HCT116 (cell line): ENCODE data around the gene SBF2. TPM values are rescaled to one million over a fixed set of nuclear protein-coding genes. Genes with fewer than 3 reads are reported as not detected.

Experiments used
- ATAC-seq: fragments of 200-7000 bp; cut with Tn5 transposase; 2 replicates; pipeline ENCODE4 v1.9.1; 2020; ENCODE audit warnings: mild to moderate bottlenecking, moderate library complexity
- BruUV-seq: library from RNA; stranded (reverse); fragments of 400-500 nt; replicated peaks from 2 replicates; lab custom pipeline; 2021; lab: Mats Ljungman, UMichigan
- CTCF ChIA-PET: fragments of 300-600 bp; sonication (Branson Sonifier 250); formaldehyde crosslinking; loops from one replicate; lab custom pipeline; 2021; ENCODE audit warnings: antibody characterized with exemption; lab: Charles Lee
- POLR2A ChIA-PET: fragments of 300-600, 350-600 bp; sonication (Branson Sonifier 250); formaldehyde crosslinking; loops from one replicate; lab custom pipeline; 2021; ENCODE audit warnings: antibody characterized with exemption; lab: Charles Lee
- RAD21 ChIA-PET, 2 experiments: fragments of 300-600 bp; sonication (Branson Sonifier 250); formaldehyde crosslinking; loops; one replicate each; lab custom pipeline; 2023; ENCODE audit warnings: low total read pairs in 2 of 2; ENCODE audit not compliant: uncharacterized antibody in 2 of 2, unreplicated experiment in 2 of 2, low non-redundant PET in 1 of 2; lab: Charles Lee
- DNase-seq: peaks from one replicate; pipeline ENCODE4 v3.0.0-alpha.2; 2010; ENCODE audit warnings: low read depth, low spot score
- H2AFZ ChIP-seq: fragments of 200-600 bp; shearing (Covaris generic), sonication (generic); 2 replicates; pipeline ENCODE4 v1.6.1; 2017; ENCODE audit warnings: low read depth, mixed run types, mixed read lengths, antibody characterized with exemption, low read length; ENCODE audit not compliant: poor library complexity, severe bottlenecking
- H3K27ac ChIP-seq: 2 replicates; pipeline ENCODE4 v1.5.1; 2012; ENCODE audit warnings: low read depth, low read length
- H3K27me3 ChIP-seq: fragments of 200-600 bp; sonication (generic); 2 replicates; pipeline ENCODE4 v1.6.1; 2016; ENCODE audit warnings: mixed run types, low read length, mixed read lengths; ENCODE audit not compliant: insufficient read depth
- H3K36me3 ChIP-seq, 2 experiments: fragments of 200-500 bp in 1 of 2; fragments of 200-600 bp in 1 of 2; sonication (Bioruptor generic) in 1 of 2; sonication (generic) in 1 of 2; 2 replicates each; pipeline versions ENCODE4 v1.5.1 to v1.6.1; 2014 to 2016; ENCODE audit warnings: low read length in 2 of 2, inconsistent platforms in 1 of 2, mixed read lengths in 1 of 2, mixed run types in 1 of 2; ENCODE audit not compliant: insufficient read depth in 2 of 2, control insufficient read depth in 1 of 2
- H3K4me1 ChIP-seq, 2 experiments: fragments of 200-600 bp in 1 of 2; sonication (generic) in 1 of 2; 2 replicates each; pipeline versions ENCODE4 v1.5.1 to v1.6.1; 2012 to 2017; ENCODE audit warnings: low read length in 2 of 2, inconsistent platforms in 1 of 2, mild to moderate bottlenecking in 1 of 2, mixed read lengths in 1 of 2, mixed run types in 1 of 2, moderate library complexity in 1 of 2; ENCODE audit not compliant: insufficient read depth in 2 of 2, control insufficient read depth in 1 of 2
- H3K4me2 ChIP-seq: fragments of 200-600 bp; sonication (generic); 2 replicates; pipeline ENCODE4 v1.6.1; 2017; ENCODE audit warnings: mixed run types, low read length, mixed read lengths
- H3K4me3 ChIP-seq, 2 experiments: fragments of 200-600 bp in 1 of 2; sonication (generic) in 1 of 2; replicated peaks in 1 of 2; 2 replicates each; pipeline ENCODE4 v1.5.1; 2011 to 2016; ENCODE audit warnings: low read length in 2 of 2, control low read depth in 1 of 2, low read depth in 1 of 2, mild to moderate bottlenecking in 1 of 2, mixed read lengths in 1 of 2, mixed run types in 1 of 2
- H3K79me2 ChIP-seq: fragments of 200-600 bp; sonication (generic); 2 replicates; pipeline ENCODE4 v1.6.1; 2017; ENCODE audit warnings: mild to moderate bottlenecking, mixed run types, low read length, moderate library complexity, mixed read lengths; ENCODE audit not compliant: insufficient read depth
- H3K9ac ChIP-seq: fragments of 200-600 bp; sonication (generic); 2 replicates; pipeline ENCODE4 v1.6.1; 2016; ENCODE audit warnings: low read length, mixed read lengths
- H3K9me2 ChIP-seq: fragments of 200-600 bp; sonication (generic), shearing (Covaris generic); 2 replicates; pipeline ENCODE4 v1.6.1; 2017; ENCODE audit warnings: mixed run types, mild to moderate bottlenecking, moderate library complexity; ENCODE audit not compliant: insufficient read depth
- H3K9me3 ChIP-seq, 2 experiments: fragments of 200-500 bp in 1 of 2; fragments of 200-600 bp in 1 of 2; sonication (Bioruptor generic) in 1 of 2; sonication (generic) in 1 of 2; 2 replicates each; pipeline ENCODE4 v1.6.1; 2014 to 2017; ENCODE audit warnings: low read length in 2 of 2, mixed read lengths in 2 of 2, inconsistent platforms in 1 of 2, low read depth in 1 of 2, mild to moderate bottlenecking in 1 of 2, mixed run types in 1 of 2, moderate library complexity in 1 of 2; ENCODE audit not compliant: control insufficient read depth in 1 of 2, insufficient read depth in 1 of 2
- H4K20me1 ChIP-seq: fragments of 200-600 bp; sonication (generic), shearing (Covaris generic); 2 replicates; pipeline ENCODE4 v1.6.1; 2017; ENCODE audit warnings: mixed run types, mild to moderate bottlenecking, moderate library complexity; ENCODE audit not compliant: insufficient read depth
- ATF3 ChIP-seq: IDR thresholded peaks from 2 replicates; pipeline ENCODE4 v1.6.1; 2012
- CTCF ChIP-seq, 3 experiments: fragments of 200-600 bp in 1 of 3; sonication (generic) in 1 of 3; IDR thresholded peaks in 2 of 3; conservative IDR thresholded peaks in 1 of 3; 2 replicates each; pipeline ENCODE4 v1.5.1; 2012 to 2017; ENCODE audit warnings: low read depth in 2 of 3, low read length in 2 of 3, antibody characterized with exemption in 1 of 3, borderline replicate concordance in 1 of 3, control low read depth in 1 of 3, mild to moderate bottlenecking in 1 of 3, mixed read lengths in 1 of 3, mixed run types in 1 of 3, moderate library complexity in 1 of 3; ENCODE audit not compliant: insufficient read depth in 1 of 3
- EGR1 ChIP-seq: IDR thresholded peaks from 2 replicates; pipeline ENCODE4 v1.6.1; 2012; ENCODE audit warnings: low read depth
- EZH2phosphoT487 ChIP-seq: fragments of 200-600 bp; IDR thresholded peaks from 2 replicates; pipeline ENCODE4 v1.6.1; 2018; ENCODE audit warnings: antibody characterized with exemption, borderline replicate concordance
- JUND ChIP-seq: IDR thresholded peaks from 2 replicates; pipeline ENCODE4 v1.6.1; 2012
- POLR2A ChIP-seq: IDR thresholded peaks from 2 replicates; pipeline ENCODE4 v1.7.0; 2011; ENCODE audit warnings: borderline replicate concordance; ENCODE audit not compliant: insufficient read depth, insufficient read length; ENCODE audit errors: extremely low read depth
- POLR2AphosphoS5 ChIP-seq: IDR thresholded peaks from 2 replicates; pipeline ENCODE4 v1.6.1; 2011; ENCODE audit warnings: mild to moderate bottlenecking, low read depth, low read length, moderate library complexity
- RAD21 ChIP-seq: IDR thresholded peaks from 2 replicates; pipeline ENCODE4 v1.6.1; 2012; ENCODE audit warnings: low read depth, mild to moderate bottlenecking
- REST ChIP-seq: IDR thresholded peaks from 2 replicates; pipeline ENCODE4 v1.6.1; 2012; ENCODE audit warnings: low read depth
- ZFX ChIP-seq: fragments of 450-650 bp; IDR thresholded peaks from 2 replicates; pipeline ENCODE4 v1.6.1; 2017
- ZNF274 ChIP-seq: fragments of 200-500 bp; sonication (Bioruptor generic); IDR thresholded peaks from 2 replicates; pipeline ENCODE4 v1.6.1; 2014; ENCODE audit warnings: mild to moderate bottlenecking, low read depth, low read length, inconsistent platforms
- intact Hi-C: fragments of 100-400 bp; cut with micrococcal nuclease; formaldehyde crosslinking; loops from 2 replicates; pipeline ENCODE4 v1.10.0; 2022
- total RNA-seq: library from RNA; stranded (reverse); gene quantifications from one replicate; pipeline ENCODE4 v1.2.1, GENCODE V29; 2021; ENCODE audit not compliant: unreplicated experiment

Gene SBF2
- total RNA-seq, 1 experiment from 2014 or later: 35.0 TPM

GRCh38 chr11:9776203-9776602 lies 517.8 kb downstream of the SBF2 start:
- Histone ChIP-seq H3K79me2 (peaks cover 3% of the 10 kb centered on the region; the same call in 1 of the 2 replicates), H3K9me3 (no peaks in the 10 kb centered on the region), H3K4me1 (peaks cover 0 to 6% of the 10 kb centered on the region in 2 experiments; a peak in 1 of 4 replicates), H3K27ac (no peak overlapping the region), H3K27me3 (no peaks in the 10 kb centered on the region), H3K9ac (no peak overlapping the region), H2AFZ (no peak overlapping the region), H3K36me3 (0 out of 4 replicates have a peak, but pooled peaks cover 0 to 8% of the 10 kb centered on the region in 2 experiments), H3K4me2 (no peak overlapping the region), H3K9me2 (no peaks in the 10 kb centered on the region), H3K4me3 (no peak overlapping the region), H4K20me1 (no peaks in the 10 kb centered on the region)
- ATAC-seq (no peak), DNase-seq (no peak)
- no TSS peak for BruUV-seq
- ChIA-PET POLR2A (no interaction called here), CTCF (no interaction called here), RAD21 (no interaction called here)
- no peak for TF ChIP-seq JUND
- TF ChIP-seq POLR2A: no peak
- no peak for TF ChIP-seq RAD21
- TF ChIP-seq POLR2AphosphoS5: no peak
- no peak for TF ChIP-seq ATF3
- intact Hi-C loops: no loop called here

- no peaks in the 10 kb centered on the region for H3K9me3 ChIP-seq
- BruUV-seq: no TSS peak
- ChIA-PET CTCF (no interaction called here), POLR2A (no interaction called here), RAD21 (no interaction called here)
- ATAC-seq (no peak), DNase-seq (no peak)
- no peaks in the 10 kb centered on the region for H3K9me2 ChIP-seq
- H3K9ac ChIP-seq: no peak overlapping the region
- no peak for TF ChIP-seq EGR1
- TF ChIP-seq JUND: no peak
- no peak for TF ChIP-seq REST
- TF ChIP-seq ATF3: no peak
- TF ChIP-seq ZNF274: no peak
- TF ChIP-seq POLR2AphosphoS5: no peak
- no peak for TF ChIP-seq EZH2phosphoT487
- TF ChIP-seq CTCF (IDR thresholded peaks at IDR 0.05 in 2 of 3, conservative IDR thresholded peaks at IDR 0.05 in 1 of 3; ENCODE audit: borderline replicate concordance in 1 of 3, insufficient read depth in 1 of 3, low read depth in 2 of 3, low read length in 2 of 3): no peak
- no peak for TF ChIP-seq ZFX
- no peak for TF ChIP-seq RAD21
- no peak overlapping the region for H3K4me2 ChIP-seq
- peaks cover 0 to 6% of the 10 kb centered on the region in 2 experiments; a peak in 1 of 4 replicates for H3K4me1 ChIP-seq
- H4K20me1 ChIP-seq: no peaks in the 10 kb centered on the region
- 0 out of 4 replicates have a peak, but pooled peaks cover 0 to 2% of the 10 kb centered on the region in 2 experiments for H3K36me3 ChIP-seq
- no peak overlapping the region for H2AFZ ChIP-seq
- H3K27me3 ChIP-seq: no peaks in the 10 kb centered on the region
- no peak overlapping the region for H3K4me3 ChIP-seq
- H3K79me2 ChIP-seq: peaks cover 3% of the 10 kb centered on the region; the same call in 1 of the 2 replicates
- no peak overlapping the region for H3K27ac ChIP-seq
- intact Hi-C loops: no loop called here
These were observed 518.6 kb downstream of the SBF2 start for GRCh38 chr11:9775398-9775779.
